ENCODE data around the gene CACNA2D1. TPM values are rescaled to one million over a fixed set of nuclear protein-coding genes. Genes with fewer than 3 reads are reported as not detected.

The CACNA2D1 gene
- total RNA-seq, 1 experiment from 2014 or later: 36.2 TPM

DNA sequence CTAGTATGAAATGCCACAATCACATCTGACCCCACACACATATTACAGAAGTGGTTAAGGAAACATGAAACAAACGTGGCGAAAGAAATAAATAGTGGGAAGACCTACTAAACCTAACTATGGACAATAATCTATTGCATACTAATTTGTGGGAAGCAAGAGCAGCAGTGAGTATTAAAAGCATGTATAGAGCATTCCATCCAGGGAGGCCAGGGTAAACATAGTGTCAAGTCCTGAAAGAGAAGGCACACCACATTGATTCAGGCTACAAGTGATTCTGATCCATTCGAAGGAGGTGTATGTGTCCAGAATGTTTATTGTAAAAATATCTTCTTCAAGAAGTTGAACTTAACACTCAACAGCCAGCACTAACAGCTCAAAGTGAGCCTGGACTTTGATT lies 29.2 kb downstream of the CACNA2D1 start:
- no peak overlapping the region for H4K5ac ChIP-seq (ENCODE audit: insufficient read length, low read depth, low read length)
- H3K56ac ChIP-seq (ENCODE audit: insufficient read length, low read depth, low read length): no peak overlapping the region
- H3K14ac ChIP-seq (ENCODE audit: insufficient read depth, low read length): no peak overlapping the region
- Mint-ChIP-seq H3K27me3 (ENCODE audit: low read depth) (no peaks in the 10 kb centered on the region), H3K4me3 (no peak overlapping the region), H3K36me3 (ENCODE audit: insufficient read depth in 1 of 3, low read depth in 3 of 3) (peaks cover 0 to 3% (median 2%) of the 10 kb centered on the region in 3 experiments; a peak in 4 of 7 replicates), H3K27ac (no peak overlapping the region), H3K4me1 (peaks cover 15 to 16% of the 10 kb centered on the region in 2 experiments), H3K9me3 (peaks cover 0 to 1% of the 10 kb centered on the region in 2 experiments; a peak in 1 of 5 replicates)
- H2BK15ac ChIP-seq (ENCODE audit: low read depth, low read length): no peak overlapping the region
- H3K27me3 ChIP-seq (ENCODE audit: insufficient read depth, low read length): no peaks in the 10 kb centered on the region
- H3K4me1 ChIP-seq (ENCODE audit: insufficient read depth, low read length): no peaks in the 10 kb centered on the region
- no peak for DNase-seq
- H3K79me1 ChIP-seq (ENCODE audit: insufficient read depth, low read depth, low read length, poor library complexity, severe bottlenecking): no peaks in the 10 kb centered on the region
- H2BK120ac ChIP-seq (ENCODE audit: low read depth, low read length, poor library complexity, severe bottlenecking): no peak overlapping the region
- no peak overlapping the region for H2BK5ac ChIP-seq (ENCODE audit: insufficient read length, low read length)
- H2AFZ ChIP-seq (ENCODE audit: low read length): no peak overlapping the region
- no peak overlapping the region for H3K4ac ChIP-seq (ENCODE audit: low read depth, low read length)
- no peak overlapping the region for H3K4me2 ChIP-seq (ENCODE audit: insufficient read depth, insufficient read length, low read length)
- H2AK5ac ChIP-seq (ENCODE audit: insufficient read length, low read length): no peak overlapping the region
- TF ChIP-seq, protein P1, sequence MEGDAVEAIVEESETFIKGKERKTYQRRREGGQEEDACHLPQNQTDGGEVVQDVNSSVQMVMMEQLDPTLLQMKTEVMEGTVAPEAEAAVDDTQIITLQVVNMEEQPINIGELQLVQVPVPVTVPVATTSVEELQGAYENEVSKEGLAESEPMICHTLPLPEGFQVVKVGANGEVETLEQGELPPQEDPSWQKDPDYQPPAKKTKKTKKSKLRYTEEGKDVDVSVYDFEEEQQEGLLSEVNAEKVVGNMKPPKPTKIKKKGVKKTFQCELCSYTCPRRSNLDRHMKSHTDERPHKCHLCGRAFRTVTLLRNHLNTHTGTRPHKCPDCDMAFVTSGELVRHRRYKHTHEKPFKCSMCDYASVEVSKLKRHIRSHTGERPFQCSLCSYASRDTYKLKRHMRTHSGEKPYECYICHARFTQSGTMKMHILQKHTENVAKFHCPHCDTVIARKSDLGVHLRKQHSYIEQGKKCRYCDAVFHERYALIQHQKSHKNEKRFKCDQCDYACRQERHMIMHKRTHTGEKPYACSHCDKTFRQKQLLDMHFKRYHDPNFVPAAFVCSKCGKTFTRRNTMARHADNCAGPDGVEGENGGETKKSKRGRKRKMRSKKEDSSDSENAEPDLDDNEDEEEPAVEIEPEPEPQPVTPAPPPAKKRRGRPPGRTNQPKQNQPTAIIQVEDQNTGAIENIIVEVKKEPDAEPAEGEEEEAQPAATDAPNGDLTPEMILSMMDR (conservative IDR thresholded peaks at IDR 0.05): no peak
- no peak overlapping the region for H3T11ph ChIP-seq (ENCODE audit: low read length)
- no peak overlapping the region for H2BK20ac ChIP-seq (ENCODE audit: low read depth, low read length, poor library complexity, severe bottlenecking)
- H3K23ac ChIP-seq (ENCODE audit: insufficient read length, low read depth, low read length): no peak overlapping the region
- H3K18ac ChIP-seq (ENCODE audit: insufficient read length, low read depth, low read length): no peak overlapping the region
- no peak overlapping the region for H2BK12ac ChIP-seq (ENCODE audit: insufficient read length, low read depth, low read length)
- no peak overlapping the region for H3K9ac ChIP-seq (ENCODE audit: extremely low read depth, insufficient read length, low read length)
- no peaks in the 10 kb centered on the region for H4K20me1 ChIP-seq (ENCODE audit: control insufficient read depth, insufficient read depth, insufficient read length)
- no peaks in the 10 kb centered on the region; the same call in 1 of the 2 replicates for H3K79me2 ChIP-seq (ENCODE audit: insufficient read depth, low read length)
- no CpG with 5 or more reads among the region's 3 CpGs for WGBS (ENCODE audit: extremely low coverage, insufficient read length, low lambda C conversion rate)
- H3K23me2 ChIP-seq (ENCODE audit: insufficient read length, low read depth, low read length, poor library complexity, severe bottlenecking): no peaks in the 10 kb centered on the region
- no peak overlapping the region for H3K27ac ChIP-seq (ENCODE audit: insufficient read length, low read depth, low read length)
- H4K91ac ChIP-seq (ENCODE audit: insufficient read length, low read depth, low read length): no peak overlapping the region
- H3K9me3 ChIP-seq (ENCODE audit: control insufficient read depth, low read depth, low read length): no peaks in the 10 kb centered on the region
- no peak overlapping the region for H4K8ac ChIP-seq (replicated peaks; ENCODE audit: insufficient read length, low read depth, low read length)
